HG03520 (cell line): ENCODE results near the gene ZGPAT.
"Not testable (repeated sequence)": the region's sequence is repeated elsewhere in the genome, so short reads cannot be mapped to it uniquely, and the experiment has no call there.

Source experiments
- ATAC-seq: cut with Tn5 transposase; IDR thresholded peaks from one replicate; pipeline ENCODE4 v1.9.1; 2021; ENCODE audit warnings: mild to moderate bottlenecking, moderate library complexity; ENCODE audit not compliant: unreplicated experiment

ZGPAT gene

GRCh38 chr20:63755933-63756647 is 48.3 kb downstream of the ZGPAT start:
- ATAC-seq: no peak

- no peak for ATAC-seq
Observed at GRCh38 chr20:63756648-63756991, 48.8 kb downstream of the ZGPAT start.

GRCh38 chr20:63758152-63758551 is 50.3 kb downstream of the ZGPAT start:
- ATAC-seq: no peak

- ATAC-seq: no peak
Observed at GRCh38 chr20:63759377-63759901, 51.6 kb downstream of the ZGPAT start.

GRCh38 chr20:63765082-63765873 is 57.4 kb downstream of the ZGPAT start:
- no peak for ATAC-seq

- ATAC-seq: no peak
Observed at GRCh38 chr20:63765902-63766301, 58.1 kb downstream of the ZGPAT start.

GRCh38 chr20:63766695-63767426 is 59.0 kb downstream of the ZGPAT start:
- no peak for ATAC-seq

GRCh38 chr20:63767456-63767855 is 59.6 kb downstream of the ZGPAT start:
- ATAC-seq: no peak

- ATAC-seq: no peak
Observed at GRCh38 chr20:63767886-63768285, 60.0 kb downstream of the ZGPAT start.

- no peak for ATAC-seq
Observed at GRCh38 chr20:63768591-63769515, 61.0 kb downstream of the ZGPAT start.

- no peak for ATAC-seq
Observed at GRCh38 chr20:63769891-63770474, 62.1 kb downstream of the ZGPAT start.

- ATAC-seq: no peak
Observed at GRCh38 chr20:63771046-63771707, 63.3 kb downstream of the ZGPAT start.

- ATAC-seq: no peak
Observed at GRCh38 chr20:63772781-63773518, 65.1 kb downstream of the ZGPAT start.

GRCh38 chr20:63773571-63774241 is 65.9 kb downstream of the ZGPAT start:
- ATAC-seq: no peak

GRCh38 chr20:63774306-63774705 is 66.5 kb downstream of the ZGPAT start:
- ATAC-seq: no peak

GRCh38 chr20:63775096-63775978 is 67.5 kb downstream of the ZGPAT start:
- ATAC-seq: no peak

- not testable (repeated sequence) for ATAC-seq
Observed at GRCh38 chr20:63776875-63777274, 69.0 kb downstream of the ZGPAT start.
